PC-9 (cell line): ENCODE measurements around the gene SLC38A10.

Source experiments
- CTCF ChIP-seq: fragments of 200-600 bp; sonication (generic); conservative IDR thresholded peaks from 2 replicates; pipeline ENCODE4 v1.6.1; 2017; ENCODE audit warnings: mixed run types, antibody characterized with exemption, mild to moderate bottlenecking, moderate library complexity
- EZH2 ChIP-seq: fragments of 200-600 bp; sonication (generic); IDR thresholded peaks from 2 replicates; pipeline ENCODE4 v1.8.0; 2017; ENCODE audit warnings: antibody characterized with exemption, low read depth

- no peak for TF ChIP-seq CTCF
- no peak for TF ChIP-seq EZH2
Measured at GRCh38 chr17:81217491-81217890, 77.6 kb downstream of the SLC38A10 start.
